ENCODE measurements around the gene TNS2.

The TNS2 gene

DNA sequence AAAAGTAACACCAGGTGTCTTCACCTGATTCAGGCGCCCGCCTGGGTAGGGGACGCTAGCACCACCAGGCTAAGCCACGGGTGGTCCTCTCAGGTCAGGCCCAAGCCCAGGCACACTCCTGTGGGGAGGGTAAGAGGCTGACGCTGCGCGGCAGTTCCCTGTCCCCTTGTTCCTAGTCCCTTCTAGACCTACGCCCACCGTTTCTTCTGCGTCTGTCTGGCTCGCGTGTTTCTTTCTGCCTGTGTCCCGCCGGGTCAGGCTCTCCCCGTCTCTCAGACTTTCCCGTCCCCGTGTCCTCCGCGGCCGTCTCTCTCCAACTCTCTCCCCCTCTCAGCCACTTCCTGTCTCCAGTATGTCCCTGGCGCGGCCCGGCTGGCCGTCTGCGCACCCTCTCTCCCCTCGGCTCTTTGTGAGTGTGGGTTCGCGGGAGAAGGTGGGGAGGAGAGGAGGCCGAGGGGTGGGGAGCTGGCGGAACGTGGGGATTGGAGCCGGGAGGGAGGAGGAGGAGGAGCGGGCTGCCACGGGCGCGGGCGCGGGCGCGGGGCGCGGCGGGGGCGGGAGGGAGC, 3.1 kb upstream of the TNS2 start (continued):
- TF ChIP-seq HOXC10 (CRISPR knock-in tag; IDR thresholded peaks at IDR 0.05) = no peak
- TF ChIP-seq ZBTB10 (tag by site-specific recombination; IDR thresholded peaks at IDR 0.05) = peak; percentile 66; the same call in 1 of the 2 replicates
- TF ChIP-seq, protein P1, sequence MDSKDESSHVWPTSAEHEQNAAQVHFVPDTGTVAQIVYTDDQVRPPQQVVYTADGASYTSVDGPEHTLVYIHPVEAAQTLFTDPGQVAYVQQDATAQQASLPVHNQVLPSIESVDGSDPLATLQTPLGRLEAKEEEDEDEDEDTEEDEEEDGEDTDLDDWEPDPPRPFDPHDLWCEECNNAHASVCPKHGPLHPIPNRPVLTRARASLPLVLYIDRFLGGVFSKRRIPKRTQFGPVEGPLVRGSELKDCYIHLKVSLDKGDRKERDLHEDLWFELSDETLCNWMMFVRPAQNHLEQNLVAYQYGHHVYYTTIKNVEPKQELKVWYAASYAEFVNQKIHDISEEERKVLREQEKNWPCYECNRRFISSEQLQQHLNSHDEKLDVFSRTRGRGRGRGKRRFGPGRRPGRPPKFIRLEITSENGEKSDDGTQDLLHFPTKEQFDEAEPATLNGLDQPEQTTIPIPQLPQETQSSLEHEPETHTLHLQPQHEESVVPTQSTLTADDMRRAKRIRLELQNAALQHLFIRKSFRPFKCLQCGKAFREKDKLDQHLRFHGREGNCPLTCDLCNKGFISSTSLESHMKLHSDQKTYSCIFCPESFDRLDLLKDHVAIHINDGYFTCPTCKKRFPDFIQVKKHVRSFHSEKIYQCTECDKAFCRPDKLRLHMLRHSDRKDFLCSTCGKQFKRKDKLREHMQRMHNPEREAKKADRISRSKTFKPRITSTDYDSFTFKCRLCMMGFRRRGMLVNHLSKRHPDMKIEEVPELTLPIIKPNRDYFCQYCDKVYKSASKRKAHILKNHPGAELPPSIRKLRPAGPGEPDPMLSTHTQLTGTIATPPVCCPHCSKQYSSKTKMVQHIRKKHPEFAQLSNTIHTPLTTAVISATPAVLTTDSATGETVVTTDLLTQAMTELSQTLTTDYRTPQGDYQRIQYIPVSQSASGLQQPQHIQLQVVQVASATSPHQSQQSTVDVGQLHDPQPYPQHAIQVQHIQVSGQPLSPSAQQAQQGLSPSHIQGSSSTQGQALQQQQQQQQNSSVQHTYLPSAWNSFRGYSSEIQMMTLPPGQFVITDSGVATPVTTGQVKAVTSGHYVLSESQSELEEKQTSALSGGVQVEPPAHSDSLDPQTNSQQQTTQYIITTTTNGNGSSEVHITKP (tag by site-specific recombination; IDR thresholded peaks at IDR 0.05) = peak; percentile 86
- 0 out of 2 replicates have a peak, but pooled peaks have one; percentile 55 for TF ChIP-seq KLF10 (tag by site-specific recombination; IDR thresholded peaks at IDR 0.05)
- TF ChIP-seq PRDM1 (tag by site-specific recombination; IDR thresholded peaks at IDR 0.05) = peak; percentile 65
- TF ChIP-seq ZBTB20 (tag by site-specific recombination; IDR thresholded peaks at IDR 0.05) = peak; percentile 72; the same call in 1 of the 2 replicates
- 0 out of 2 replicates have a peak, but pooled peaks have one; percentile 38 for TF ChIP-seq ZNF785 (tag by site-specific recombination; IDR thresholded peaks at IDR 0.05)
- peak; percentile 31; the same call in 1 of the 2 replicates for TF ChIP-seq WT1 (tag by site-specific recombination; IDR thresholded peaks at IDR 0.05)
- TF ChIP-seq ZNF398 (tag by site-specific recombination; IDR thresholded peaks at IDR 0.05) = peak; percentile 99
- peak; percentile 79 for TF ChIP-seq SP3 (tag by site-specific recombination; IDR thresholded peaks at IDR 0.05)
- peak; percentile 69 for TF ChIP-seq KLF16 (tag by site-specific recombination; IDR thresholded peaks at IDR 0.05)
- TF ChIP-seq ZNF777 (tag by site-specific recombination; IDR thresholded peaks at IDR 0.05; ENCODE audit: borderline replicate concordance) = peak; percentile 75; the same call in 1 of the 2 replicates
- TF ChIP-seq ZFP37 (tag by site-specific recombination; IDR thresholded peaks at IDR 0.05) = peak; percentile 18; the same call in 1 of the 2 replicates
- TF ChIP-seq ZNF626 (tag by site-specific recombination; IDR thresholded peaks at IDR 0.05) = no peak
- TF ChIP-seq ZNF624 (tag by site-specific recombination; IDR thresholded peaks at IDR 0.05) = no peak
- peak; percentile 60 for TF ChIP-seq ZBTB17 (tag by site-specific recombination; IDR thresholded peaks at IDR 0.05)
- 0 out of 2 replicates have a peak, but pooled peaks have one; percentile 16 for TF ChIP-seq ZBTB7A (tag by site-specific recombination; IDR thresholded peaks at IDR 0.05; ENCODE audit: low read depth)
- TF ChIP-seq ZNF341 (tag by site-specific recombination; IDR thresholded peaks at IDR 0.05; ENCODE audit: low read depth) = peak; percentile 62
- TF ChIP-seq, protein P2, sequence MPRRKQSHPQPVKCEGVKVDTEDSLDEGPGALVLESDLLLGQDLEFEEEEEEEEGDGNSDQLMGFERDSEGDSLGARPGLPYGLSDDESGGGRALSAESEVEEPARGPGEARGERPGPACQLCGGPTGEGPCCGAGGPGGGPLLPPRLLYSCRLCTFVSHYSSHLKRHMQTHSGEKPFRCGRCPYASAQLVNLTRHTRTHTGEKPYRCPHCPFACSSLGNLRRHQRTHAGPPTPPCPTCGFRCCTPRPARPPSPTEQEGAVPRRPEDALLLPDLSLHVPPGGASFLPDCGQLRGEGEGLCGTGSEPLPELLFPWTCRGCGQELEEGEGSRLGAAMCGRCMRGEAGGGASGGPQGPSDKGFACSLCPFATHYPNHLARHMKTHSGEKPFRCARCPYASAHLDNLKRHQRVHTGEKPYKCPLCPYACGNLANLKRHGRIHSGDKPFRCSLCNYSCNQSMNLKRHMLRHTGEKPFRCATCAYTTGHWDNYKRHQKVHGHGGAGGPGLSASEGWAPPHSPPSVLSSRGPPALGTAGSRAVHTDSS (tag by site-specific recombination; IDR thresholded peaks at IDR 0.05) = peak; percentile 22; the same call in 1 of the 2 replicates
- TF ChIP-seq, protein P3, sequence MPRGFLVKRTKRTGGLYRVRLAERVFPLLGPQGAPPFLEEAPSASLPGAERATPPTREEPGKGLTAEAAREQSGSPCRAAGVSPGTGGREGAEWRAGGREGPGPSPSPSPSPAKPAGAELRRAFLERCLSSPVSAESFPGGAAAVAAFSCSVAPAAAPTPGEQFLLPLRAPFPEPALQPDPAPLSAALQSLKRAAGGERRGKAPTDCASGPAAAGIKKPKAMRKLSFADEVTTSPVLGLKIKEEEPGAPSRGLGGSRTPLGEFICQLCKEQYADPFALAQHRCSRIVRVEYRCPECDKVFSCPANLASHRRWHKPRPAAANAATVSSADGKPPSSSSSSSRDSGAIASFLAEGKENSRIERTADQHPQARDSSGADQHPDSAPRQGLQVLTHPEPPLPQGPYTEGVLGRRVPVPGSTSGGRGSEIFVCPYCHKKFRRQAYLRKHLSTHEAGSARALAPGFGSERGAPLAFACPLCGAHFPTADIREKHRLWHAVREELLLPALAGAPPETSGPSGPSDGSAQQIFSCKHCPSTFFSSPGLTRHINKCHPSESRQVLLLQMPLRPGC (tag by site-specific recombination; IDR thresholded peaks at IDR 0.05) = peak; percentile 44; the same call in 1 of the 2 replicates
- TF ChIP-seq PATZ1 (tag by site-specific recombination; IDR thresholded peaks at IDR 0.05) = peak; percentile 74
- TF ChIP-seq ZNF692 (tag by site-specific recombination; IDR thresholded peaks at IDR 0.05) = peak; percentile 48
- no peak for TF ChIP-seq ZBTB1 (tag by site-specific recombination; IDR thresholded peaks at IDR 0.05)
- TF ChIP-seq ZNF510 (tag by site-specific recombination; IDR thresholded peaks at IDR 0.05; ENCODE audit: insufficient replicate concordance) = no peak
